ENCODE data around the gene DIDO1. TPM values are rescaled to one million over a fixed set of nuclear protein-coding genes. Genes with fewer than 3 reads are reported as not detected.

Gene DIDO1
- total and polyA plus RNA-seq, 9 of the 15 experiments (the other 6 are each of a cell fraction or from before 2014, with no cell fraction given), result 4.4 to 46.8 (median 31.2) TPM

DNA sequence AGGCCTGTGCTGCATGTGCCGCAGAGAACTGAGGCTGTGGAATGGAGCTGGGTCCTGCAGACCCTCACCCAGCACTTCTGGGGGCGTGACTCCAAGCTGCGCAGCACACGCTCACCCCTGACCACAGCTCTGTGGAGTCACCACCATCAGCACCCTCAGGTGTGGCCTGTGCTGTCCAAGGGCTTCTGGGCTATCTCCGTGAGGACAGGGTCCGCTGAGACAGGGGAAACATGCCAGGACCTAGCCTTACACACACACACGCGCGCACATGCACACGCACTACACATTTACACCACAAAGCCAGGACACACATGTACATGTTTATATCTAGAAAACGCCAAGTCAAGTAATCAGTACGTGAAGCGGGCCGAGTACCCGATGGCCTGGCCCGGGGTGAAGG, 37.9 kb downstream of the DIDO1 start:
- ChIA-PET POLR2A (interaction anchor here (0.6 to 3.1 kb wide), 5 partner anchors 9 to 20 kb away, joined by 3 to 16 read pairs (median 3); no protein-coding TSS in a partner anchor), CTCF (ENCODE audit: low intra/inter-chr PET ratio) (no interaction called here)
- no peaks in the 10 kb centered on the region for H4K20me1 ChIP-seq (replicated peaks; ENCODE audit: control insufficient read depth, insufficient read depth, low read length)
- intact Hi-C loops (cut with micrococcal nuclease), result no loop called here
- H3K4me2 ChIP-seq (ENCODE audit: insufficient read depth, low read length), result no peak overlapping the region
- peaks cover 77% of the 10 kb centered on the region for H3K36me3 ChIP-seq (ENCODE audit: control insufficient read depth, insufficient read depth, low read length)
- TF ChIP-seq POLR2G (IDR thresholded peaks at IDR 0.05; ENCODE audit: low read depth, low read length) (peak; percentile 15; the same call in 1 of the 2 replicates), NCOR1 (IDR thresholded peaks at IDR 0.05) (no peak)
- H3K4me1 ChIP-seq (replicated peaks in 1 of 2; ENCODE audit: control insufficient read depth in 2 of 2, insufficient read depth in 2 of 2, low read length in 2 of 2), result peaks cover 0 to 14% of the 10 kb centered on the region in 2 experiments; a peak in 2 of 5 replicates
- no peak for DNase-seq (ENCODE audit: extremely low read depth in 1 of 4, low spot score in 3 of 4)
- no peak overlapping the region for H3K4me3 ChIP-seq
- no peak overlapping the region for H3K9ac ChIP-seq (ENCODE audit: insufficient read depth in 1 of 2, low read depth in 2 of 2, low read length in 2 of 2)
- no peak for ATAC-seq
- no peak for FAIRE-seq
- H3K79me2 ChIP-seq (ENCODE audit: control insufficient read depth, insufficient read depth, low read length), result no peaks in the 10 kb centered on the region
- no TSS peak for BruUV-seq (replicated peaks)
- no peak overlapping the region for H3K27ac ChIP-seq (ENCODE audit: extremely low read depth, low read depth, low read length)
- no peak overlapping the region for H2AFZ ChIP-seq (ENCODE audit: low read depth, low read length)
- H3K9me3 ChIP-seq (replicated peaks; ENCODE audit: control insufficient read depth, insufficient read depth, low read depth, low read length), result no peaks in the 10 kb centered on the region
- H3K27me3 ChIP-seq (ENCODE audit: control insufficient read depth in 2 of 2, insufficient read depth in 2 of 2, low read length in 2 of 2), result no peaks in the 10 kb centered on the region
- H3K9me1 ChIP-seq (ENCODE audit: control insufficient read depth, insufficient read depth, low read length), result peaks cover 4% of the 10 kb centered on the region
- in situ Hi-C loops (cut with MboI), result no loop called here
- WGBS (ENCODE audit: insufficient coverage, low coverage, missing lambda C conversion rate), result 95% methylated on average over 16 of the region's 16 CpGs

DNA sequence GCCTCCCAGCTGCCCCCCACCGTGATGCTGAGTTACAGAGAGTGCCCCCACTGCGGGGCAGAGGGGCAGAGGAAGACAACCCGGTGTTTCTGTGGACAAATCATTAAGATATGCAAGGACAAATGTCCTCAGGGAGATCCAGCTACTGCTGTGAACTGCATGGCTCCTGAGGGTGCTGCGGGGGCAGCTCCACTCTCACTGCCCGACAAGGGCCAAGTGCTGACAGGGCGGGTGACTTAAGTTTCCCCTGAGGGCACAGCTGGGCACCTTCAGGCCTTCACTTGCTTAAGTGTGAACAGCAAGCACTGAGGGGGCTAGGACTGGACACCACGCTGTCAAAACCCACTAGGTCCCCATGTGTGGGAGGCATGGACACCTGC, 38.5 kb downstream of the DIDO1 start:
- WGBS (ENCODE audit: insufficient coverage, low coverage, missing lambda C conversion rate), result 78% methylated on average over 6 of the region's 7 CpGs
- BruUV-seq (replicated peaks), result no TSS peak
- CTCF ChIA-PET (ENCODE audit: low intra/inter-chr PET ratio), result no interaction called here
- intact Hi-C loops (cut with micrococcal nuclease), result no loop called here
- in situ Hi-C loops (cut with MboI), result no loop called here
- no peak for ATAC-seq
- Histone ChIP-seq H3K4me2 (ENCODE audit: insufficient read depth, low read length) (no peak overlapping the region), H3K27me3 (ENCODE audit: control insufficient read depth in 2 of 2, insufficient read depth in 2 of 2, low read length in 2 of 2) (no peaks in the 10 kb centered on the region), H3K9ac (ENCODE audit: insufficient read depth in 1 of 2, low read depth in 2 of 2, low read length in 2 of 2) (peak overlapping the region in 1 of 2 experiments; percentile 36; a peak in 2 of 4 replicates), H4K20me1 (replicated peaks; ENCODE audit: control insufficient read depth, insufficient read depth, low read length) (no peaks in the 10 kb centered on the region), H3K4me3 (no peak overlapping the region), H3K4me1 (replicated peaks in 1 of 2; ENCODE audit: control insufficient read depth in 2 of 2, insufficient read depth in 2 of 2, low read length in 2 of 2) (peaks cover 0 to 14% of the 10 kb centered on the region in 2 experiments; a peak in 2 of 5 replicates), H3K79me2 (ENCODE audit: control insufficient read depth, insufficient read depth, low read length) (no peaks in the 10 kb centered on the region), H3K36me3 (ENCODE audit: control insufficient read depth, insufficient read depth, low read length) (peaks cover 71% of the 10 kb centered on the region), H3K9me1 (ENCODE audit: control insufficient read depth, insufficient read depth, low read length) (peaks cover 4% of the 10 kb centered on the region), H2AFZ (ENCODE audit: low read depth, low read length) (no peak overlapping the region), H3K27ac (ENCODE audit: extremely low read depth, low read depth, low read length) (no peak overlapping the region), H3K9me3 (replicated peaks; ENCODE audit: control insufficient read depth, insufficient read depth, low read depth, low read length) (no peaks in the 10 kb centered on the region)
- DNase-seq (ENCODE audit: extremely low read depth in 1 of 4, low spot score in 3 of 4), result no peak
- FAIRE-seq, result no peak
- POLR2A ChIA-PET, result interaction anchor here (0.7 to 3.1 kb wide), 4 partner anchors 10 to 74 kb away, joined by 3 to 16 read pairs (median 4); no protein-coding TSS in a partner anchor
- TF ChIP-seq U2AF2 (optimal IDR thresholded peaks at IDR 0.05; ENCODE audit: low read depth, low read length) (no peak), ZNF41 (CRISPR knock-in tag; conservative IDR thresholded peaks at IDR 0.05) (no peak), NBN (IDR thresholded peaks at IDR 0.05; ENCODE audit: low read depth) (no peak), FOS (IDR thresholded peaks at IDR 0.05; ENCODE audit: extremely low read depth, insufficient read length) (no peak), ZNF707 (CRISPR knock-in tag; conservative IDR thresholded peaks at IDR 0.05) (no peak), POLR2G (IDR thresholded peaks at IDR 0.05; ENCODE audit: low read depth, low read length) (peak; percentile 36), LEF1 (IDR thresholded peaks at IDR 0.05) (no peak)

Data from K562 (cell line).